HG02852 (cell line): Measurements from ENCODE around the gene PABPC3.

ENCODE experiments used
- ATAC-seq: cut with Tn5 transposase; IDR thresholded peaks from one replicate; pipeline ENCODE4 v1.9.1; 2021; ENCODE audit warnings: mild to moderate bottlenecking, moderate library complexity; ENCODE audit not compliant: unreplicated experiment

The PABPC3 gene

DNA sequence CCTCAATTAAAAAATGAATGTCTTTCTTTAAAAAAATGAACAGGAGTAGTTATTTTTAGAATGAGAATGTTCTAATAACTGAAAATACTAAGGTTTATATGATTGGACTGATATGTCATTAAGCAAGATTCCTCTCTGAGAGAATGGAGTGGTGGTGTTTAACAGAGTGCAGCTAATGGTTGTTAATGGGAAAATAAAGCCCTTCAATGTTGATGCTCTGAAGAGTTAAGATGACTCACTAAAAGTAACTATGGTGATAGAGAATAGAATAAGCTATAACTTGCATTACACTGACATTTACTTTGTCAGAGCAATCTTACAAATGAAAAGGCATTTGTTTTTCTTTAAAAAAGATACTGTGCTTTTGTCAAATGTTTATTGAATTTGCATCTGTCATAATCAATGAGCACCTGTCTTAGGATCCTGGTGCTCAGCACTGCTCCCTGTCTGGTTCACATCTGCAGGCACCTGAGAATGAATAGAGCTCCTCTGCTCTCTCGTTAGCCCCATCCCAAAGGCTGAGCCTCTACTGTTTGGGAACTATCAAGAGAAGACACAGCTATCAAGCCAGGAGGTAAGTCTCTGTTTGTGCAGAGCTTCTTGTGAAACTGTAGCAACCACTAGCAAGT lies 15.1 kb downstream of the PABPC3 start:
- ATAC-seq, result no peak

DNA sequence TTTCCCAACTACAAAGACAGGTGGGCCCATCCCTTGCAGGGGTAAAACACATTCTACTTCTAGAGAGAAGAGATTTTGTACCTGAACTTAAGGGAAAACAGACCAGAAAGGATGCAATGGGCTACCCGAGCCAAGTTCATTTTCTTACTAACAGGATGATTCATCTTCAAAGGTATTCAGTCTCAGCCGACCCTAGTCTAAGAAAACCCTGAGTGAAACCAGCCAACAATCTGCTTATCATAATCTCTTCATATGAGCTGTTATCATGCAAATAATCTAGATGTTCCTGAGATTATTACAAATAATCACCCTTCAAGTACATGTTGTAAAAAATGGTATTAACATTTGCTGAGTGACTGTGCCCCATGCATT lies 15.6 kb downstream of the PABPC3 start:
- ATAC-seq, result no peak

DNA sequence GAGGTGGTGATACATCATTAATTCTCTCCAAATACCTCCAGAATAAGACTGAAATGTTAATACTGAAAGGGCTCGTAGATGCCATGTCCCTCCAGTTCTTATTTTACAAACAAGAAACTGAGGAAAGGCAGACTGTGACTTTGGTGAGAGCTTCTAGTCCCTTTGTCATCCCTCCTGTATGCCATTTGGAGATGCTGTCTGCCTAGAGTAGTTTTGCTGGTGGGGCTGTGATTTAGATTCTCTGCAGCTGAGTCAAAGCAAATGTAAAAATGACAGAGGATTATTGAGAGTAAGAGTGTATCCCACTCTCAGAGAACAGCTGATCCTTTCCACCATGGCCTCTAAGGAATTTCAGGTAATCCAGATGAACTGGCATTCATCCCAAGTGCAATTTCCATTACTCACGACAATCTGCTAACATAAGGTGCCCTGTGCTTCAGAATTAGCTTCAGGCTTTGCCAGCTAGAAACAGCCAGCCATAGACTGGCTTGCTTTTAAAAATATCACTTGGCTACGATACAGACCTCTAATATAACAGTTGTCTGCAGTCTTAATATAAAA lies 16.8 kb downstream of the PABPC3 start:
- no peak for ATAC-seq

DNA sequence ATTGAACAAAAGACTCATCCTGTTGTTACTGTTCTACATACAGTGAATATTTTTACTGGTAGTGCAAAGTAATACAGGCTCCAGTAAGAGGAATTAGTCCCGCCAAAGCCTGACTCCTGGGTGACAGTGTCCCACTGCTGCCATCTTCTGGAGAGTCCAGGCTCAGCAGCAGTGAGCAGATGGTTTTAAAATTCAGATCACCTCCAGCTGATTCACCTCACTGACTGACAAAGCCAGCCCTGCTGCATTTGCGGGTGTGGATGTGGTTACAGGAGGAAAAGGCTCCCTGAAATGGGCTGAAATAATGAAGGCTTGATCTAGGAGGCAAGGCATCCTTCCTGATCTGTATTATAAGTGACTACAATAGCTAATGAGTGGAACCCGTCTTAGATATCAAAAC lies 18.3 kb downstream of the PABPC3 start:
- ATAC-seq, result no peak

DNA sequence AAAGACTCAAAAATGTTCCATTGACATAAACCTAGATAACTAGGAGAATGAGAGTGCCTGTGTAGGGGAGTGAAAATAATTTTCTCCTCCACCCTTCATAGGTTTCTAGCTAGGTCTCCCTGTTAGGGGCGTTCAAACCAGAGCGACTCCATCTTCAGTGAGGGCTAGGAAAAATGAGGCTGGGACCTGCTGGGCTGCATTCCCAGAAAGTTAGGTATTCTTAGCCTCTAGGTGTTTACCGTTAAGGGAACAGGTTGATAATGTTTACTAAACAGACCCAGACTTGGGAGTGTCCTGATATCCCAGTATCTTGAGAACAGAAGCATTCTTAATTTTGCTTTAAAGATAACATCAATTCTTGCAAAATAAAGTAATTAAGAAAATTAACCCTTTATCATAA lies 20.1 kb downstream of the PABPC3 start:
- no peak for ATAC-seq

DNA sequence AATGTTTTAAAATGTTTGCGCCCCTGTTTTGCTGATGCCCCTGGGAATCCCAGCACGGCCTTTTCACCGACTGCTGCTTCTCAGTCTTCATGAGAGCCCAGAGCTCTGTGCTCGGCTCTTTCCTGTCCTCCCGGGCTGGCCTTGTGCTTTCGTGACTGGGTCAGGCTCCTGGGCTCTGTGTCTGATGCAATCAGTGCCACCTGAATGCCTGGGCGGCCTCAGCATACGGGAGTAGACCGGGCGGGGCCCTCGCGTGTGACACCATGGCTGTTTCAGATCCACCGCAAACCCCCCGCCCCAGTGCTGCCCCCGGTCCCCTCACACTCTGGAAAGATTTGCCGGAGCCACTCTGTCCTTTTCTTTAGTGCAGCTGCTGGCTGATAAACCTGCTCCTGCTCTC lies 21.4 kb downstream of the PABPC3 start:
- no peak for ATAC-seq

DNA sequence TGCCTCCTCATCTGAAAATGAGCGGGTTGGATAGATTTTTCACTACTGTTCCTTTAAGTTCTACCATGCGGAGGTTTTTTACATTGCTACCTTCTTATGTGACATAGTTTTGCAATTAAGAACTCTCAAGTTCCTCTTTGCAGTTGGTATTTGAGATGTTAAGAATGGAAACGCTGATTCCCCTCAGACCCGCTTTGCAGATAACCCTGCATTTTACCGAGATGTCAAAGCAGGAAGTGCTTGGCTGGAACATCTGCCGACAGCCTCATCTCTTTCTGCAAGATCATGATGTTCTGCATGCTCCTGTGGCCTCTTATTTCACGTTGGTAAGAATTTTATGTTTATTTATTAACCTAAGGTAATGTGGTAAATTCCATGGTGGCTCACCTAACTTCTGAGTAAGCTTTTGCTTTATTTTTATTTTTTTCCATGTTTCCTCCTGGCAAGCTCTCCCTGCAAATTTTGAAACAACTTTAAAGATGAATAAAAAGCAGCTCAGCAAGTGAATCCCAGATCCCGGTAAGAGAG lies 22.5 kb downstream of the PABPC3 start:
- no peak for ATAC-seq

DNA sequence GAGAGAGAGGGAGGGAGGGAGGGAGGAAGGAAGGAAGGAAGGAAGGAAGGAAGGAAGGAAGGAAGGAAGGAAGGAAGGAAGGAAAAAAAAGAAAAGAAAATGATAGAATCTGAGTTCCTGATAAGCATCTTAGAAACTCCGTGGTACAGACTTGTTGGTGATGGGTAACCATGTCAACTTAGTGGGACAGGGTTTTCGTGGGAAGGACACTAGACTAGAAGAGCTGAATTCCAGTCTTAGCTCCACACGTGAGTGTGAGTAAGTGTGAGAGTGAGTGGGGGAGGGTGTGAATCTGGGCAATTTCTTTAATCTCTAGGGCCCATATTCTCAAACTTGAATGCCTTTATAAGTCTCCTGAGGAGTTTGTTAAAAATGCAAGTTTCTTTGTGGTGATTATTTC lies 35.0 kb downstream of the PABPC3 start:
- ATAC-seq, result no peak

DNA sequence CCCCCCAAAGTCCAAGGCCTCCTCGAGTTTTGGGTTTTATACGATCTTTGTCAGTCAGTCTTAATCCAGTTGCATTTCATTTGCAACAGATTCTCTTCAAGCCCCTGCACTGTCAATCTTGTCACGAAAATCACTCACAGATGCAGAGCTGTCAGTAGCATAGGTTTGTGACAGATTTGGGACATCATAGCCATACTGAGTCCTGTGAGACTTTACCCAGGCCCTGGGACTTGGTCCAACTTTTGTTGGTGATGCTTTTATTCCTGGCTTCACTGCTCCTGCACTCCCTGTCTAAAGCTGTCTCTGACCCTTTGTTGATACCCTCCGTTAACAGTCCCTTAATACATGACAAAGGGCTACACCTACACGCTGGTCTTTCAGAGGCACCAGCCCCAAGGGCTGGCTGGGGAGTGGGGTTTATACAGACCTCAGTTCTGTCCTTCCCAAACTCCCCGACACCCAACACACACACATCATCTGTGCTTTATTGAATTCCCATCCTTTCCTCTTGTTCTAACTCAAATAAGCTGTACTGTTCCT lies 36.0 kb downstream of the PABPC3 start:
- no peak for ATAC-seq

DNA sequence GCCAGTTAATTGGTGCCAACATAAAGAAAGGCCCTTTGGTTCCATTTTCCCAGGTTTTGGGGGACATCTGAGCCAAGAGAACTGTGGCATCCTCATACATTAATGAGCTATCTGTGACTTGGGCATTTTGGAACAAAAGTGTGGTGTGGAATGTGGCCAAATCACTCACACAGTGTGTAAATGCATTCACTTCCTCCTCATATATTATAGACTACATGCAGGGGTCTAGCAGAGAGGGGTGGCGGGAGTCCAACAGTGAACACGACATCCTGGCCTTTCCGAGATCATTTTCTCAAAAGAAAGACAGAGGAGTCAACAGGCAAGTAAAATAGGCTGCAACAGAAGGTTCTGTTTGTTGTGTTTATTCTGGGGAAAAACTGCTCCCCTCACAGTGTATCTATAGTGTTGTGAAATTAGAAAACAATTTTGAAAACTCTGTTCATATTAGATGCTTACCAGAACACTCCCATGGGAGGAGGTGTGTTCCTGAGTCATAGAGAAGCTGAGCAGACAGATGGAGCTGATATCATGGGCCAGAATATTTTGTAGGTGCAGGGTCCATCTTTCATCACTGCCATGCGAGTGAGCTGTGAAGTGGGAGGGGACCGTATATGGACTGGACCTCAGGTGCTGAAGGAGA lies 36.9 kb downstream of the PABPC3 start:
- ATAC-seq, result no peak

DNA sequence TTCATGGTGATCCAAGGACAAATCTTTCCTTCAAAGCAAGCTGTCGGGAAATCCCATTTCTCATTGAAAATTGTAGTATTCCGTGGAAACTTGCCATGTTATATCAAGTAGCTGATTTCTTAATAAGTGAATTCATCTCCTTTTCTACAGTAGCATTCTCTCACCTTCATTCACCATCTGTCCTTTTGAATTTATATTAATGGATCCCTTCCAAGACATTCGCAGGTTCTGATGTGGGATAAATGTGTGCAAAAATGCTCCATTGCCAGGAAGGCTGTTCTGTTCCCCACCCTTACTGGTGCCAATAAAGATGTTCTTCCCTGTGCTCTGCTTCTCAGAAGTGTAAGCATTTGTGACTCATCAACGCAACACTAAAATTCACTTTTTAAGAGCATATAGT lies 40.0 kb downstream of the PABPC3 start:
- no peak for ATAC-seq

DNA sequence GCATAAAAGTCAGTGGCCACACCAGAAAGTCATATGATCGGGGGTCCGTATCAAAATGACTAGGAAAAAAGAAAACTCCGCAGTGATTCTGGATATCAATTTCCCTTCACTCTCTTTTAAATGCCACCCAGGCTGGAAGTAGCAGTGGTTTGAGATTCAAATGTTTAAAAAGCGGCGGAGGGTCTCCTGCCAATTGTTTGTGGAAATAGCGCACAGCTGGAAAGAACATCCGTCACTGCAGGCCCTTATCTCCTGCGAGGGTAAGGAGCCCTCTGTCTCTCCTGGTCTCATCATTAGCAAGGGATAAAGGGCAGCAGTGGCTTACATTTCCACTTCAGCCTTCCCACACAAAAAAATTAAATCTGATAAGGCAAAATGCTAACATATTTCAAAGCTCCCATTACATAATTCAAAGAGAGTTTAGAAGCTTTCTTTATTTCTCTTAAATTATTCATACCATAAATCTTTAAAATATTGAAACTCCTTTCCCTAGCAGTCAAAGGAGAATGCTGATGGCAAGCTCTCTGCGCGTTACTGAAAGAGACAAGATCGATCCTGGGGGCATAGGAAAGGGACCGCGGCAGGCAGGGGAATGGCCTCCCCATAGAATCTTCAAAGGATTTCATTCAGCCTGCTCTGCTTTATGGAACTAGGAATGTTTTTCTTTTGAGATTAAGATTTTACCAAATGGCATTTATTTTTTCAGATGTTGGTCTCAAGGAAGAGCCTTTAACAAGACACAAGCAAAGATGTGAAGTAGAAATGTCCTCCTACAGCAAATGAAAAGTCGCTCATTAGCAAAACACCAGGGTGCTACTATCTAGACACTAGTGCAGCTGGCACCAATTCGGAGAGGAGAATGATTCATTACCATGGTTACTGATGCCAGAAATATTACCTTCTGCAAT lies 41.2 kb downstream of the PABPC3 start:
- ATAC-seq, result no peak

DNA sequence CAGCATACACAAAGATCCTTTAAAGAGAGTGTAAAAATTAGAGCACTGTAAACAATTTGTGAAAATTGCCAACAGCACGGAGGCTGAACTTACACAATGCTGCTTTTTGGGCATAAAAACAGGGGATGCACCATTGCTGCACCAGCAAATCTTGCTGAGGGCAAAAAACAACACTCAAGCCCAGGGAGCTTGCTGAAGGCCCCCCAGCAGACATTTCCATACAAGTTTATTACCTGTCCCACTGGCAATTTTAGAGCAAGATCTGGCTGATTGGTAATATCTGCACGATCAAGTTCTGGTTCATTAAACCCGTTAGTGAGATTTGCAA lies 41.8 kb downstream of the PABPC3 start:
- ATAC-seq, result no peak

DNA sequence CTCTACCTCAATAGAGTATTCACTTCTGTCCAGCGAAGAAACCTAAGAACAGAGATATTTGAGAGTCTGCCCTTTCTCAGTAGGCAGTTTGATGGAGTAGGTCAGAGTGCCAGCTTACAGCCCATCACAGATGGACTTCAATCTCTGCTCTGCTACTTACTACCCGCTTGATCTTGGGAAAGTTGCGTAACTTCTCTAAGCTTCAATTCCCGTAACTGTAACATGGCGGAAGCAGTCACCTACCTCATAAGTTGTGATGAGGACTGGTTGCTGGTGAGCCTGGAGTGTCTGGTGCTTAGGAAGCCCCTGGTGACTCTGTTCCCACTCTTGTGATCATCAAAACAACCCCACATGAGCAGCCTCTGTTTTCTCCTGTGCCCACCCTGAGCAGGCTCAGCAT lies 45.1 kb downstream of the PABPC3 start:
- ATAC-seq, result no peak

DNA sequence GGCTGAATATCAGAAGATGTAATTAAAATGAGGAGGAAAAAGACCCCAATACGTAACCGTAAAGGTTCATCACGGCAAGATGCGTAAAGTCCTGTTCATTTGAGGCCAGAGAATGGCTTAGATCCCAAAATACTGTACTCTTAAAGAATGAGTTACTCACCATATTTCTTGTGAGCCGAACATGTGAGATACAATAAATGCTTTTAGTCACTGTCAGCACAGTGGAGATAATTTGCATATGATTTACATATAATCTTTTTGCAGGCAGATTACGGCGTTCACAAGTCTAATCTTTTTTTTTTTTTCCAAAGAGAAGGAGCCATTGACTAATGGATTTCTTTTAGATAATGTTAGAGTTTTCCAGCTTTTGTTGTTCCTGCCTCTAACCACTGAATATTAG lies 47.8 kb downstream of the PABPC3 start:
- ATAC-seq, result no peak

DNA sequence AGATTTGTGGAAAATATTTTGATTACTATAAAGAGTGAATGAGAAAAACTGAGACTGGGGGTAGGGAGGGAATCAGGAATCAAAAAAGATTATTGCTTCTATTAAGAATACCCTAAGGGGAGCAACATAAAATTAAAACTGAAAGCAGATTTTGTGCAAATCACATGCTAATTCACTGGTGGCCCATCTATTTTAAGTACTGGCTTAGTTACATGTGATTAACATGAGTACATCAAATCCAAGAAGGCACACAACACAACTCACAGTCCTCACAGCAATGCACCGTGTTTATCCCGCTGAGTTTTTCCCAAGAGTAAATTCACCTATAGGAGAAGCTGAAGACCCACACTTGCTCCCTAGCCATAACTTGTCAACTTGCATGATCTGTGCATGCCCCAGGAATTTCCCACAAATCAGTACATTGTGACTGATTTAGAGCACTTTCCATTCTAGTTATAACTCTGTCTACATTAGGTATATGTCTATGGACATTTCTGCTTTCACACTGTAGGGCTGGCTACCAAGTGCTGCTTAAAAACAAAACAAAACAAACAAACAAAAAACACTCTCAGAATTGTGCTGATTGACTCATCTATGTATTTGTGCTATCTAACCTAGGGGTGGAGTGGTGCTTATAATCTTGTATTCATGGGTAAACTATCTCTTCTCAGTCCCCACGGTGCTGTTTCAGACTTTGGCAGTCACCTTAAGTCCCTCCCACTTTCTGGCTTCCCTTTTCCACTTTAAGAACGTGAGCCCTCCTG lies 51.9 kb downstream of the PABPC3 start:
- ATAC-seq, result peak; percentile 88

DNA sequence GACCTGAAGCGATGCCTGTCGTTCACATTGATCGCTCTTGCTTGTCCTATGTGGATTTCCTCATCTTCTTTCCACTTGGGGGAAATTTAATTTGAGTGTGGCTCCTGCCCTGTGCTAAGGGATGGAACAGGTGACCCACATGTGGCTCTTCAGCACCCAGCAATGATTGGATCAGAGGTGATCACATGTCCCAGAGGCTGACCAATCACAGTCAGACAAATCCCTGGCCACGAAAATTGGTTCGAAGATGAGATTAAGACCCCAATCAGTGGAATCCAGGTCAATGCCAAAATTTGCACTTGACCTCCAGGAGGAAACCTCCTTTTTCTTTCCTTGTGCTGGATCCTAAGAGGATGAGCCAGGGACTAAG lies 52.5 kb downstream of the PABPC3 start:
- no peak for ATAC-seq
